Endothelial cell of umbilical vein (primary cell): ENCODE data around the gene TNRC6C. TPM values are rescaled to one million over a fixed set of nuclear protein-coding genes. Genes with fewer than 3 reads are reported as not detected.
"Not testable (repeated sequence)": the region's sequence is repeated elsewhere in the genome, so short reads cannot be mapped to it uniquely, and the experiment has no call there.

Experiments used
- BruUV-seq: library from RNA; stranded (reverse); fragments of 400-500 nt; replicated peaks from 2 replicates; lab custom pipeline; 2021; lab: Mats Ljungman, UMichigan
- CTCF ChIA-PET: fragments of 300-600, 350-600 bp; sonication (Branson Sonifier 250); formaldehyde crosslinking; loops from one replicate; lab custom pipeline; 2021; ENCODE audit warnings: antibody characterized with exemption, inconsistent platforms; lab: Charles Lee
- POLR2A ChIA-PET: fragments of 300-600, 350-600 bp; sonication (Branson Sonifier 250); formaldehyde crosslinking; loops from one replicate; lab custom pipeline; 2021; ENCODE audit warnings: antibody characterized with exemption, inconsistent platforms; lab: Charles Lee
- DNase-seq: peaks from one replicate; pipeline ENCODE4 v3.0.0-alpha.2; 2011; ENCODE audit warnings: low read depth, low spot score
- FAIRE-seq: peaks from 2 replicates; lab custom pipeline; 2011; peaks lifted over from hg19 to GRCh38; lab: Jason Lieb, UNC
- H2AFZ ChIP-seq: 2 replicates; pipeline ENCODE4 v1.6.0; 2012; ENCODE audit warnings: low read depth, low read length, control low read depth, inconsistent platforms
- H3K27ac ChIP-seq: 2 replicates; pipeline ENCODE4 v1.5.1; 2011; ENCODE audit warnings: low read depth, mild to moderate bottlenecking, control low read depth, low read length, moderate library complexity; ENCODE audit not compliant: insufficient read depth
- H3K27me3 ChIP-seq, 2 experiments: 2 replicates each; pipeline versions ENCODE4 v1.6.0 to v1.6.1; 2011; ENCODE audit warnings: low read length in 2 of 2, mixed read lengths in 1 of 2; ENCODE audit not compliant: control insufficient read depth in 2 of 2, insufficient read depth in 2 of 2
- H3K36me3 ChIP-seq, 2 experiments: 2 replicates in 1 of 2; 3 replicates in 1 of 2; pipeline ENCODE4 v1.5.1; 2011; ENCODE audit warnings: low read length in 2 of 2, mild to moderate bottlenecking in 1 of 2, moderate library complexity in 1 of 2; ENCODE audit not compliant: control insufficient read depth in 2 of 2, insufficient read depth in 2 of 2; ENCODE audit errors: extremely low read depth in 1 of 2
- H3K4me1 ChIP-seq: 3 replicates; pipeline ENCODE4 v1.5.1; 2011; ENCODE audit warnings: mild to moderate bottlenecking, low read length; ENCODE audit not compliant: control insufficient read depth, insufficient read depth; ENCODE audit errors: extremely low read depth
- H3K4me2 ChIP-seq: 2 replicates; pipeline ENCODE4 v1.6.1; 2011; ENCODE audit warnings: low read length, control low read depth, mixed read lengths; ENCODE audit not compliant: insufficient read depth
- H3K4me3 ChIP-seq, 3 experiments: fragments of 200-600 bp in 1 of 3; sonication (generic), shearing (Covaris generic) in 1 of 3; replicated peaks in 1 of 3; 2 replicates each; pipeline ENCODE4 v1.5.1; 2011 to 2016; ENCODE audit warnings: control low read depth in 3 of 3, low read length in 3 of 3, mild to moderate bottlenecking in 2 of 3, inconsistent platforms in 1 of 3, low read depth in 1 of 3, moderate library complexity in 1 of 3; ENCODE audit not compliant: insufficient read depth in 1 of 3
- H3K79me2 ChIP-seq: 2 replicates; pipeline ENCODE4 v1.6.0; 2012; ENCODE audit warnings: low read length, inconsistent platforms; ENCODE audit not compliant: control insufficient read depth, insufficient read depth
- H3K9ac ChIP-seq: replicated peaks from 2 replicates; pipeline ENCODE3; 2011; ENCODE audit warnings: low read length, control low read depth; ENCODE audit not compliant: insufficient read depth; ENCODE audit errors: extremely low read depth
- H3K9me1 ChIP-seq: replicated peaks from 3 replicates; pipeline ENCODE4 v1.6.0; 2011; ENCODE audit warnings: mild to moderate bottlenecking, low read length; ENCODE audit not compliant: control insufficient read depth, insufficient read depth; ENCODE audit errors: extremely low read depth
- H3K9me3 ChIP-seq: replicated peaks from 2 replicates; pipeline ENCODE4 v1.5.1; 2012; ENCODE audit warnings: low read length, inconsistent platforms; ENCODE audit not compliant: control insufficient read depth, insufficient read depth
- H4K20me1 ChIP-seq: replicated peaks from 2 replicates; pipeline ENCODE3; 2011; ENCODE audit warnings: mild to moderate bottlenecking, low read length; ENCODE audit not compliant: control insufficient read depth, insufficient read depth; ENCODE audit errors: extremely low read depth
- CTCF ChIP-seq, 2 donors: IDR thresholded peaks; 1 replicate in 1 of 2; 2 replicates in 1 of 2; pipeline ENCODE4 v1.5.1; 2011; ENCODE audit warnings: low read length in 2 of 2, mild to moderate bottlenecking in 2 of 2, moderate library complexity in 2 of 2, control low read depth in 1 of 2, inconsistent platforms in 1 of 2, low read depth in 1 of 2; ENCODE audit not compliant: insufficient read depth in 1 of 2; ENCODE audit errors: extremely low read depth in 1 of 2
- GATA2 ChIP-seq: IDR thresholded peaks from 2 replicates; pipeline ENCODE4 v1.7.0; 2011; ENCODE audit warnings: low read depth, mild to moderate bottlenecking, moderate library complexity, mixed read lengths, low read length; ENCODE audit not compliant: insufficient read length, insufficient read depth
- JUN ChIP-seq: IDR thresholded peaks from 2 replicates; pipeline ENCODE4 v1.6.1; 2011; ENCODE audit warnings: borderline replicate concordance, low read depth; ENCODE audit not compliant: insufficient read length, insufficient read depth
- MAX ChIP-seq: IDR thresholded peaks from 2 replicates; pipeline ENCODE4 v1.6.1; 2011; ENCODE audit not compliant: insufficient read depth, insufficient read length
- POLR2A ChIP-seq: IDR thresholded peaks from 2 replicates; pipeline ENCODE4 v1.6.1; 2012; ENCODE audit warnings: low read depth, mild to moderate bottlenecking, control low read depth, low read length
- POLR2AphosphoS5 ChIP-seq: IDR thresholded peaks from 2 replicates; pipeline ENCODE4 v1.6.1; 2012; ENCODE audit warnings: low read depth, mild to moderate bottlenecking, control low read depth, low read length, moderate library complexity; ENCODE audit not compliant: insufficient read depth
- dilution Hi-C: fragments of 300-500 bp; cut with MboI; formaldehyde crosslinking; loops from one replicate; pipeline ENCODE4 v1.15.0; 2019; ENCODE audit warnings: low sequenced_read_pairs; ENCODE audit not compliant: extremely low pct_ligation_motif_present
- intact Hi-C: fragments of 100-400 bp; cut with micrococcal nuclease; formaldehyde crosslinking; loops from one replicate; pipeline ENCODE4 v1.10.0; 2022
- polyA plus RNA-seq, 4 experiments: library from polyadenylated mRNA; depleted of rRNA in 3 of 4; stranded (reverse) in 3 of 4; unstranded in 1 of 4; fragments of >200 nt; gene quantifications; 2 replicates each; pipeline versions ENCODE4 v1.2.1 to v1.2.3, GENCODE V29; 2011 to 2012; ENCODE audit warnings: missing spikeins in 1 of 4
- total RNA-seq: library from RNA; stranded (reverse); gene quantifications from 2 replicates; pipeline ENCODE4 v1.2.3, GENCODE V29; 2021

TNRC6C gene
- total and polyA plus RNA-seq, 2 donors (not counting 3 experiments of a cell fraction or from before 2014, with no cell fraction given): 2.1 to 17.5 TPM

DNA sequence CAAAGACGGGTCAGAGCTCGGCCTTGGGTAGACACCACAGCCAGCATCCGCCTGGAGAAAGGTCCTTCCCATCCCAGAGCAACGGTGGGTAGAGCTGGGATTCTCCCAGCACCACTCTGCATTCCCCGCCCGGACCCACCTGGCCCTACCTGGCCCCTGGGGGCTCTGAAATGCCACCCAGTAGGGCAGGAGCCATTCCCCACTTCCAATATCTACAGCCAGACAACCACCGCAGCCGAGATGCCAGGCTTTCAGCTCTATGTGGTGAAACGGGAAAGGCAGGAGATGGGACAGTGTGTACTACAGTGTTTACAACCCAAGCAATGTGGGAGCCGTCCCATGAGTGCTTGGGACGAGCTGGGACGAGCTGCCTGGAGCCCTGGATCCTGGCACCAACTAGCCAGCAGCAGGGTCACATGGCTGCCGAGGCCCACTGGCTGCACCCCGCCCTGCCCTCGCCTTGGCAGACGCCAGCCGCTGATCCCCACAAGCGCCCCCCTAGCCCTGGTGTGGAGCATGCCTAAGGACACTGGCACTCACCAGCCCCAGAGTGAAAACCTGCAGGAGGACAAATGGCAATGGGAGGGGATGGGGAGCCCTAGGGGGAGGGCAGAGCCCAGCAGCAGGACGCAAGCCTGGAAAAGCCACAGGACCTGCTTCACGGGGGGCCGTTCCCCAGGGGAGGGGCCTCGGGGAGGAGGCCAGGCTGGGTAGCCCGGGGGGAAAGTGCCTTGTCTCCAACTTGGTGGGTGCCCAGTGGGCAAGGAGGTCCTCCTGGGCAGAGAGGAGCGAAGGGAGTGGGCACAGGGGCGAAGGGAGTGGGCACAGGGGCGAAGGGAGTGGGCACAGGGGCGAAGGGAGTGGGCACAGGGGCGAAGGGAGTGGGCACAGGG lies 156.6 kb downstream of the TNRC6C start:
- no peak for DNase-seq
- dilution Hi-C loops (no loop called here), intact Hi-C loops (no loop called here)
- Histone ChIP-seq H3K27me3 (no peaks in the 10 kb centered on the region), H3K36me3 (peaks cover 0 to 2% of the 10 kb centered on the region in 2 experiments), H3K9me1 (no peaks in the 10 kb centered on the region), H4K20me1 (no peaks in the 10 kb centered on the region), H2AFZ (no peak overlapping the region), H3K27ac (no peak overlapping the region), H3K79me2 (no peaks in the 10 kb centered on the region), H3K4me3 (no peak overlapping the region), H3K9me3 (no peaks in the 10 kb centered on the region), H3K9ac (no peak overlapping the region), H3K4me1 (no peaks in the 10 kb centered on the region), H3K4me2 (no peak overlapping the region)
- no peak for FAIRE-seq
- CTCF ChIA-PET: interaction anchor here (1.0 to 3.2 kb wide), 4 partner anchors 20 to 136 kb away, joined by 5 to 55 read pairs (median 9); no protein-coding TSS in a partner anchor
- POLR2A ChIA-PET: interaction anchor here (0.6 kb wide), 1 partner anchor 10 kb away, joined by 3 read pairs; no protein-coding TSS in a partner anchor
- no TSS peak for BruUV-seq
- TF ChIP-seq POLR2A: no peak
- no peak for TF ChIP-seq JUN
- no peak for TF ChIP-seq POLR2AphosphoS5
- no peak for TF ChIP-seq CTCF (IDR thresholded peaks at IDR 0.05; ENCODE audit: extremely low read depth in 1 of 2, insufficient read depth in 1 of 2, low read depth in 1 of 2, low read length in 2 of 2)
- no peak for TF ChIP-seq GATA2
- no peak for TF ChIP-seq MAX

- H3K9me3 ChIP-seq, H3K4me3 ChIP-seq, H3K27ac ChIP-seq, H3K36me3 ChIP-seq, POLR2A ChIA-PET, H3K4me2 ChIP-seq, intact Hi-C loops, H3K9ac ChIP-seq, H3K9me1 ChIP-seq, H3K79me2 ChIP-seq, H3K4me1 ChIP-seq, BruUV-seq, dilution Hi-C loops, H4K20me1 ChIP-seq, DNase-seq, FAIRE-seq, H3K27me3 ChIP-seq, H2AFZ ChIP-seq: not testable (repeated sequence)
- CTCF ChIA-PET: interaction anchor here (1.0 to 1.4 kb wide), 2 partner anchors 60 to 135 kb away, joined by 3 to 7 read pairs; no protein-coding TSS in a partner anchor
Observed at GRCh38 chr17:78115803-78116202, 157.3 kb downstream of the TNRC6C start.
